Measurements from ENCODE around the gene TRIM41. TPM values are rescaled to one million over a fixed set of nuclear protein-coding genes. Genes with fewer than 3 reads are reported as not detected.

The TRIM41 gene
- total RNA-seq, 1 experiment from 2014 or later: 23.6 TPM

- H3K4me1 ChIP-seq (ENCODE audit: low read length): peaks cover 16% of the 10 kb centered on the region
- no peak overlapping the region for H3K9ac ChIP-seq (ENCODE audit: low read length)
- H3K27me3 ChIP-seq (ENCODE audit: low read length): no peaks in the 10 kb centered on the region
- no peak overlapping the region for H3K4me2 ChIP-seq (ENCODE audit: low read depth, low read length, poor library complexity, severe bottlenecking)
- H3K27ac ChIP-seq (ENCODE audit: low read length): no peak overlapping the region
- H2AFZ ChIP-seq (ENCODE audit: low read length): no peak overlapping the region
- H4K20me1 ChIP-seq (ENCODE audit: insufficient read depth, low read depth, low read length): no peaks in the 10 kb centered on the region
- H3K4me3 ChIP-seq (ENCODE audit: low read length): no peak overlapping the region
- no peaks in the 10 kb centered on the region for H3K9me2 ChIP-seq (replicated peaks; ENCODE audit: insufficient read depth, low read length)
- H3K9me3 ChIP-seq (ENCODE audit: low read length): no peaks in the 10 kb centered on the region
- H3K79me2 ChIP-seq (ENCODE audit: low read length): peaks cover 31% of the 10 kb centered on the region
- peak; percentile 29 for DNase-seq
- peaks cover 7% of the 10 kb centered on the region; the same call in 1 of the 2 replicates for H3K36me3 ChIP-seq (ENCODE audit: insufficient read depth, low read length)
Measured at GRCh38 chr5:181229996-181230395, 6.9 kb downstream of the TRIM41 start.

- H3K79me2 ChIP-seq (ENCODE audit: low read length): peaks cover 26% of the 10 kb centered on the region
- peaks cover 11% of the 10 kb centered on the region for H3K4me1 ChIP-seq (ENCODE audit: low read length)
- H3K4me3 ChIP-seq (ENCODE audit: low read length): no peak overlapping the region
- no peaks in the 10 kb centered on the region for H3K9me2 ChIP-seq (replicated peaks; ENCODE audit: insufficient read depth, low read length)
- no peak overlapping the region for H3K27ac ChIP-seq (ENCODE audit: low read length)
- no peak overlapping the region for H3K4me2 ChIP-seq (ENCODE audit: low read depth, low read length, poor library complexity, severe bottlenecking)
- peaks cover 7% of the 10 kb centered on the region; the same call in 1 of the 2 replicates for H3K36me3 ChIP-seq (ENCODE audit: insufficient read depth, low read length)
- H4K20me1 ChIP-seq (ENCODE audit: insufficient read depth, low read depth, low read length): no peaks in the 10 kb centered on the region
- peak; percentile 38 for DNase-seq
- no peak overlapping the region for H2AFZ ChIP-seq (ENCODE audit: low read length)
- H3K9me3 ChIP-seq (ENCODE audit: low read length): no peaks in the 10 kb centered on the region
- H3K9ac ChIP-seq (ENCODE audit: low read length): no peak overlapping the region
- no peaks in the 10 kb centered on the region for H3K27me3 ChIP-seq (ENCODE audit: low read length)
Measured at GRCh38 chr5:181230551-181230950, 7.5 kb downstream of the TRIM41 start.

GRCh38 chr5:181231432-181231831 lies 8.4 kb downstream of the TRIM41 start:
- Histone ChIP-seq H3K4me1 (ENCODE audit: low read length) (peaks cover 2% of the 10 kb centered on the region), H4K20me1 (ENCODE audit: insufficient read depth, low read depth, low read length) (no peaks in the 10 kb centered on the region), H3K79me2 (ENCODE audit: low read length) (peaks cover 17% of the 10 kb centered on the region), H3K4me2 (ENCODE audit: low read depth, low read length, poor library complexity, severe bottlenecking) (no peak overlapping the region), H3K9me3 (ENCODE audit: low read length) (no peaks in the 10 kb centered on the region), H3K9ac (ENCODE audit: low read length) (no peak overlapping the region), H3K9me2 (replicated peaks; ENCODE audit: insufficient read depth, low read length) (no peaks in the 10 kb centered on the region), H3K4me3 (ENCODE audit: low read length) (no peak overlapping the region), H2AFZ (ENCODE audit: low read length) (no peak overlapping the region), H3K36me3 (ENCODE audit: insufficient read depth, low read length) (peaks cover 12% of the 10 kb centered on the region; the same call in 1 of the 2 replicates), H3K27ac (ENCODE audit: low read length) (no peak overlapping the region), H3K27me3 (ENCODE audit: low read length) (no peaks in the 10 kb centered on the region)
- DNase-seq: peak; percentile 42

GRCh38 chr5:181232593-181232992 lies 9.5 kb downstream of the TRIM41 start:
- Histone ChIP-seq H3K36me3 (ENCODE audit: insufficient read depth, low read length) (peaks cover 20% of the 10 kb centered on the region), H3K27me3 (ENCODE audit: low read length) (no peaks in the 10 kb centered on the region), H3K79me2 (ENCODE audit: low read length) (peaks cover 7% of the 10 kb centered on the region), H3K4me2 (ENCODE audit: low read depth, low read length, poor library complexity, severe bottlenecking) (no peak overlapping the region), H3K4me3 (ENCODE audit: low read length) (no peak overlapping the region), H3K27ac (ENCODE audit: low read length) (no peak overlapping the region), H3K4me1 (ENCODE audit: low read length) (no peaks in the 10 kb centered on the region), H3K9ac (ENCODE audit: low read length) (no peak overlapping the region), H2AFZ (ENCODE audit: low read length) (no peak overlapping the region), H4K20me1 (ENCODE audit: insufficient read depth, low read depth, low read length) (peaks cover 3% of the 10 kb centered on the region; the same call in 1 of the 2 replicates), H3K9me3 (ENCODE audit: low read length) (no peaks in the 10 kb centered on the region), H3K9me2 (replicated peaks; ENCODE audit: insufficient read depth, low read length) (no peaks in the 10 kb centered on the region)
- DNase-seq: no peak

GRCh38 chr5:181233088-181233800 lies 10.2 kb downstream of the TRIM41 start:
- 0 out of 2 replicates have a peak, but pooled peaks cover 3% of the 10 kb centered on the region for H3K79me2 ChIP-seq (ENCODE audit: low read length)
- peaks cover 10% of the 10 kb centered on the region; the same call in 1 of the 2 replicates for H4K20me1 ChIP-seq (ENCODE audit: insufficient read depth, low read depth, low read length)
- H2AFZ ChIP-seq (ENCODE audit: low read length): no peak overlapping the region
- H3K9me3 ChIP-seq (ENCODE audit: low read length): no peaks in the 10 kb centered on the region
- no peaks in the 10 kb centered on the region for H3K27me3 ChIP-seq (ENCODE audit: low read length)
- no peaks in the 10 kb centered on the region for H3K9me2 ChIP-seq (replicated peaks; ENCODE audit: insufficient read depth, low read length)
- H3K4me3 ChIP-seq (ENCODE audit: low read length): no peak overlapping the region
- H3K9ac ChIP-seq (ENCODE audit: low read length): no peak overlapping the region
- no peak overlapping the region for H3K27ac ChIP-seq (ENCODE audit: low read length)
- H3K4me1 ChIP-seq (ENCODE audit: low read length): no peaks in the 10 kb centered on the region
- DNase-seq: no peak
- no peak overlapping the region for H3K4me2 ChIP-seq (ENCODE audit: low read depth, low read length, poor library complexity, severe bottlenecking)
- H3K36me3 ChIP-seq (ENCODE audit: insufficient read depth, low read length): peaks cover 23% of the 10 kb centered on the region

GRCh38 chr5:181233801-181234454 lies 10.8 kb downstream of the TRIM41 start:
- Histone ChIP-seq H3K27me3 (ENCODE audit: low read length) (no peaks in the 10 kb centered on the region), H3K9ac (ENCODE audit: low read length) (no peak overlapping the region), H3K36me3 (ENCODE audit: insufficient read depth, low read length) (peaks cover 30% of the 10 kb centered on the region), H3K9me2 (replicated peaks; ENCODE audit: insufficient read depth, low read length) (no peaks in the 10 kb centered on the region), H3K27ac (ENCODE audit: low read length) (no peak overlapping the region), H4K20me1 (ENCODE audit: insufficient read depth, low read depth, low read length) (peaks cover 15% of the 10 kb centered on the region; the same call in 1 of the 2 replicates), H3K4me2 (ENCODE audit: low read depth, low read length, poor library complexity, severe bottlenecking) (no peak overlapping the region), H2AFZ (ENCODE audit: low read length) (no peak overlapping the region), H3K79me2 (ENCODE audit: low read length) (0 out of 2 replicates have a peak, but pooled peaks cover 3% of the 10 kb centered on the region), H3K4me3 (ENCODE audit: low read length) (no peak overlapping the region), H3K9me3 (ENCODE audit: low read length) (no peaks in the 10 kb centered on the region), H3K4me1 (ENCODE audit: low read length) (no peaks in the 10 kb centered on the region)
- DNase-seq: no peak

- H2AFZ ChIP-seq (ENCODE audit: low read length): no peak overlapping the region
- 0 out of 2 replicates have a peak, but pooled peaks cover under 1% of the 10 kb centered on the region for H3K79me2 ChIP-seq (ENCODE audit: low read length)
- no peak overlapping the region for H3K4me2 ChIP-seq (ENCODE audit: low read depth, low read length, poor library complexity, severe bottlenecking)
- no peak overlapping the region for H3K4me3 ChIP-seq (ENCODE audit: low read length)
- peak; percentile 66 for DNase-seq
- peaks cover 37% of the 10 kb centered on the region for H3K36me3 ChIP-seq (ENCODE audit: insufficient read depth, low read length)
- no peaks in the 10 kb centered on the region for H3K9me3 ChIP-seq (ENCODE audit: low read length)
- H4K20me1 ChIP-seq (ENCODE audit: insufficient read depth, low read depth, low read length): peaks cover 21% of the 10 kb centered on the region; the same call in 1 of the 2 replicates
- H3K4me1 ChIP-seq (ENCODE audit: low read length): no peaks in the 10 kb centered on the region
- no peak overlapping the region for H3K9ac ChIP-seq (ENCODE audit: low read length)
- no peak overlapping the region for H3K27ac ChIP-seq (ENCODE audit: low read length)
- H3K9me2 ChIP-seq (replicated peaks; ENCODE audit: insufficient read depth, low read length): no peaks in the 10 kb centered on the region
- no peaks in the 10 kb centered on the region for H3K27me3 ChIP-seq (ENCODE audit: low read length)
Measured at GRCh38 chr5:181234455-181235306, 11.6 kb downstream of the TRIM41 start.

GRCh38 chr5:181235323-181235688 lies 12.2 kb downstream of the TRIM41 start:
- H3K36me3 ChIP-seq (ENCODE audit: insufficient read depth, low read length): peaks cover 37% of the 10 kb centered on the region
- H3K4me1 ChIP-seq (ENCODE audit: low read length): no peaks in the 10 kb centered on the region
- peaks cover 21% of the 10 kb centered on the region; the same call in 1 of the 2 replicates for H4K20me1 ChIP-seq (ENCODE audit: insufficient read depth, low read depth, low read length)
- H2AFZ ChIP-seq (ENCODE audit: low read length): no peak overlapping the region
- DNase-seq: peak; percentile 61
- H3K4me3 ChIP-seq (ENCODE audit: low read length): no peak overlapping the region
- no peak overlapping the region for H3K4me2 ChIP-seq (ENCODE audit: low read depth, low read length, poor library complexity, severe bottlenecking)
- no peaks in the 10 kb centered on the region for H3K9me3 ChIP-seq (ENCODE audit: low read length)
- H3K79me2 ChIP-seq (ENCODE audit: low read length): no peaks in the 10 kb centered on the region
- H3K9ac ChIP-seq (ENCODE audit: low read length): no peak overlapping the region
- no peaks in the 10 kb centered on the region for H3K27me3 ChIP-seq (ENCODE audit: low read length)
- H3K9me2 ChIP-seq (replicated peaks; ENCODE audit: insufficient read depth, low read length): no peaks in the 10 kb centered on the region
- H3K27ac ChIP-seq (ENCODE audit: low read length): no peak overlapping the region
